SK-N-SH treated with all-trans-retinoic acid at 6 μM for 48 hours (cell line): ENCODE results near the gene CACNA2D2.

ENCODE experiments used
- ARNTL ChIP-seq: fragments of 450-650 bp; formaldehyde crosslinking; IDR thresholded peaks from 2 replicates; pipeline ENCODE4 v1.5.0; 2020; ENCODE audit warnings: low read depth, mild to moderate bottlenecking, moderate library complexity, borderline replicate concordance
- CSRNP3 ChIP-seq: fragments of 250-450 bp; sonication (Bioruptor Pico); IDR thresholded peaks from 2 replicates; pipeline ENCODE4 v1.5.1; 2021; ENCODE audit warnings: mild to moderate bottlenecking, moderate library complexity
- ISL1 ChIP-seq: fragments of 250-450 bp; sonication (Bioruptor Pico); IDR thresholded peaks from 2 replicates; pipeline ENCODE4 v2.1.2; 2022; ENCODE audit warnings: mild to moderate bottlenecking, moderate library complexity
- OSR1 ChIP-seq: fragments of 250-450 bp; sonication (Bioruptor Pico); IDR thresholded peaks from 2 replicates; pipeline ENCODE4 v1.8.0; 2022; ENCODE audit warnings: moderate library complexity, mild to moderate bottlenecking, inconsistent platforms
- PATZ1 ChIP-seq: fragments of 250-450 bp; sonication (Bioruptor Pico); IDR thresholded peaks from 2 replicates; pipeline ENCODE4 v1.8.0; 2020; ENCODE audit warnings: mild to moderate bottlenecking, moderate library complexity, borderline replicate concordance
- RARB ChIP-seq: fragments of 250-450 bp; sonication (Bioruptor Pico); IDR thresholded peaks from 2 replicates; pipeline ENCODE4 v1.8.0; 2021; ENCODE audit warnings: mild to moderate bottlenecking, moderate library complexity
- ZNF70 ChIP-seq: fragments of 450-650 bp; formaldehyde crosslinking; IDR thresholded peaks from 2 replicates; pipeline ENCODE4 v1.5.0; 2020; ENCODE audit warnings: mild to moderate bottlenecking, moderate library complexity
- ZNF8 ChIP-seq: fragments of 450-650 bp; formaldehyde crosslinking; IDR thresholded peaks from 2 replicates; pipeline ENCODE4 v1.5.0; 2020; ENCODE audit warnings: mild to moderate bottlenecking, moderate library complexity

GRCh38 chr3:50380405-50381085 is 122.9 kb downstream of the CACNA2D2 start:
- TF ChIP-seq ZNF8 (CRISPR knock-in tag) (no peak), OSR1 (CRISPR knock-in tag) (no peak), ISL1 (CRISPR knock-in tag) (no peak), ARNTL (no peak), PATZ1 (CRISPR knock-in tag) (no peak), CSRNP3 (CRISPR knock-in tag) (no peak), RARB (CRISPR knock-in tag) (no peak), ZNF70 (CRISPR knock-in tag) (no peak)
